ENCODE data around the gene FGF11. TPM values are rescaled to one million over a fixed set of nuclear protein-coding genes. Genes with fewer than 3 reads are reported as not detected.
A peak's percentile ranks its signal among the peaks of the same experiment; 100 is the strongest.

Gene FGF11
- total and polyA plus RNA-seq, 2 of the 13 experiments (the other 11 are each of a cell fraction or from before 2014, with no cell fraction given) = 0.20 to 7.6 TPM

GRCh38 chr17:7484919-7485377 is 45.6 kb downstream of the FGF11 start (continued):
- TF ChIP-seq ZNF318 (CRISPR knock-in tag; IDR thresholded peaks at IDR 0.05) = peak; percentile 61; the same call in 1 of the 2 replicates
- TF ChIP-seq ZSCAN29 (CRISPR knock-in tag; conservative IDR thresholded peaks at IDR 0.05) = no peak
- peak; percentile 53; the same call in 1 of the 2 replicates for TF ChIP-seq DZIP1 (CRISPR knock-in tag; IDR thresholded peaks at IDR 0.05)
- TF ChIP-seq HNF1A (IDR thresholded peaks at IDR 0.05; ENCODE audit: low read depth) = no peak
- peak; percentile 26; the same call in 1 of the 2 replicates for TF ChIP-seq HNF1A (CRISPR knock-in tag; IDR thresholded peaks at IDR 0.05; ENCODE audit: borderline replicate concordance)
- no peak for TF ChIP-seq RFXAP (CRISPR knock-in tag; IDR thresholded peaks at IDR 0.05; ENCODE audit: borderline replicate concordance)
- no peak for TF ChIP-seq ZNF30 (CRISPR knock-in tag; IDR thresholded peaks at IDR 0.05)
- no peak for TF ChIP-seq ZNF18 (CRISPR knock-in tag; IDR thresholded peaks at IDR 0.05; ENCODE audit: insufficient replicate concordance)
- no peak for TF ChIP-seq SPEN (CRISPR knock-in tag; IDR thresholded peaks at IDR 0.05; ENCODE audit: low read depth)
- no peak for TF ChIP-seq ZNF451 (CRISPR knock-in tag; IDR thresholded peaks at IDR 0.05)

Data from HepG2 (cell line).